Transverse colon (tissue), 4 donors: ENCODE results near the gene CCNA2.

ENCODE experiments used
- POLR2AphosphoS5 ChIP-seq, 3 donors: sonication (generic); formaldehyde crosslinking; IDR thresholded peaks; one replicate each; pipeline ENCODE4 v1.6.1; 2016; ENCODE audit warnings: antibody characterized with exemption in 3 of 3
- TF ChIP-seq, protein P1 (sequence below), 5 experiments: fragments of 200-600 bp in 3 of 5; fragments of 450-650 bp in 2 of 5; sonication (generic) in 3 of 5; IDR thresholded peaks; 1 replicate in 2 of 5; 2 replicates in 3 of 5; pipeline ENCODE4 v1.5.1; 2016 to 2017; ENCODE audit warnings: antibody characterized with exemption in 5 of 5, inconsistent platforms in 3 of 5, mild to moderate bottlenecking in 2 of 5, moderate library complexity in 1 of 5

DNA sequence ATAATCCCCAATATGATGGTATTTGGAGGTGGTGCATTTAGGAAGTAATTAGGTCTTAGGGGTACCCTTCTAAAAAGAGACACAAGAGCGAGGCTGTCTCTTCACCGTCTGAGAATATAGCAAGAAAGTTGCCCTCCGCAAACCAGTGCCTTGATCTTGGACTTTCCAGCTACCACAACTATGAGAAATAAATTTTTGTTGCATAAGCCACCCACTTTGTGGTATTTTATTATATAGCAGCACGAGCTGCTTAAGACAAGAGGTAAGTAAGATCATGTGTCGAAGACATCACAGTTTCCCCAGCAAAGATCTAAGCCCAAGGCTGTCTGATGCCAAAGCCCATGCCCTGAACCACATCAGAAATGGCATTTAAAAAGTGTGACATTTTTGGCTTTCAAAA, 32.2 kb downstream of the CCNA2 start:
- TF ChIP-seq POLR2AphosphoS5 (IDR thresholded peaks at IDR 0.05), result no peak
- TF ChIP-seq, protein P1, sequence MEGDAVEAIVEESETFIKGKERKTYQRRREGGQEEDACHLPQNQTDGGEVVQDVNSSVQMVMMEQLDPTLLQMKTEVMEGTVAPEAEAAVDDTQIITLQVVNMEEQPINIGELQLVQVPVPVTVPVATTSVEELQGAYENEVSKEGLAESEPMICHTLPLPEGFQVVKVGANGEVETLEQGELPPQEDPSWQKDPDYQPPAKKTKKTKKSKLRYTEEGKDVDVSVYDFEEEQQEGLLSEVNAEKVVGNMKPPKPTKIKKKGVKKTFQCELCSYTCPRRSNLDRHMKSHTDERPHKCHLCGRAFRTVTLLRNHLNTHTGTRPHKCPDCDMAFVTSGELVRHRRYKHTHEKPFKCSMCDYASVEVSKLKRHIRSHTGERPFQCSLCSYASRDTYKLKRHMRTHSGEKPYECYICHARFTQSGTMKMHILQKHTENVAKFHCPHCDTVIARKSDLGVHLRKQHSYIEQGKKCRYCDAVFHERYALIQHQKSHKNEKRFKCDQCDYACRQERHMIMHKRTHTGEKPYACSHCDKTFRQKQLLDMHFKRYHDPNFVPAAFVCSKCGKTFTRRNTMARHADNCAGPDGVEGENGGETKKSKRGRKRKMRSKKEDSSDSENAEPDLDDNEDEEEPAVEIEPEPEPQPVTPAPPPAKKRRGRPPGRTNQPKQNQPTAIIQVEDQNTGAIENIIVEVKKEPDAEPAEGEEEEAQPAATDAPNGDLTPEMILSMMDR (IDR thresholded peaks at IDR 0.05), result no peak
